ENCODE data around the gene NAV2. TPM values are rescaled to one million over a fixed set of nuclear protein-coding genes. Genes with fewer than 3 reads are reported as not detected.
"Not testable (repeated sequence)": the region's sequence is repeated elsewhere in the genome, so short reads cannot be mapped to it uniquely, and the experiment has no call there.

NAV2 gene
- polyA plus RNA-seq, 12 donors, result 36.2 to 80.2 (median 61.4) TPM

GRCh38 chr11:19887842-19888241 is 175.2 kb downstream of the NAV2 start:
- DNase-seq, result no peak

GRCh38 chr11:19889531-19889930 is 176.9 kb downstream of the NAV2 start:
- DNase-seq, result no peak

GRCh38 chr11:19890308-19890707 is 177.7 kb downstream of the NAV2 start:
- no peak for DNase-seq

GRCh38 chr11:19891022-19891421 is 178.4 kb downstream of the NAV2 start:
- DNase-seq, result no peak

- DNase-seq, result no peak
Measured at GRCh38 chr11:19892387-19892786, 179.8 kb downstream of the NAV2 start.

GRCh38 chr11:19892876-19893275 is 180.2 kb downstream of the NAV2 start:
- DNase-seq, result no peak

- no peak for DNase-seq
Measured at GRCh38 chr11:19894404-19894803, 181.8 kb downstream of the NAV2 start.

- not testable (repeated sequence) for DNase-seq
Measured at GRCh38 chr11:19895037-19895436, 182.4 kb downstream of the NAV2 start.

GRCh38 chr11:19895776-19896175 is 183.1 kb downstream of the NAV2 start:
- DNase-seq, result no peak

GRCh38 chr11:19903620-19904069 is 191.0 kb downstream of the NAV2 start:
- peak; percentile 76 for DNase-seq

- no peak for DNase-seq
Measured at GRCh38 chr11:19905280-19905853, 192.7 kb downstream of the NAV2 start.

GRCh38 chr11:19906126-19906525 is 193.5 kb downstream of the NAV2 start:
- no peak for DNase-seq

- no peak for DNase-seq
Measured at GRCh38 chr11:19907008-19907579, 194.5 kb downstream of the NAV2 start.

GRCh38 chr11:19907839-19908238 is 195.2 kb downstream of the NAV2 start:
- no peak for DNase-seq

GRCh38 chr11:19910931-19911330 is 198.3 kb downstream of the NAV2 start:
- no peak for DNase-seq

- DNase-seq, result no peak
Measured at GRCh38 chr11:19912115-19912957, 199.7 kb downstream of the NAV2 start.

- DNase-seq, result no peak
Measured at GRCh38 chr11:19912958-19913892, 200.6 kb downstream of the NAV2 start.

- DNase-seq, result no peak
Measured at GRCh38 chr11:19913893-19914249, 201.2 kb downstream of the NAV2 start.

- DNase-seq, result no peak
Measured at GRCh38 chr11:19915808-19916207, 203.2 kb downstream of the NAV2 start.

GRCh38 chr11:19917069-19917468 is 204.4 kb downstream of the NAV2 start:
- no peak for DNase-seq

GRCh38 chr11:19918302-19919049 is 205.8 kb downstream of the NAV2 start:
- DNase-seq, result no peak
